Esophagus squamous epithelium (tissue), 5 donors: ENCODE measurements around the gene MBP. TPM values are rescaled to one million over a fixed set of nuclear protein-coding genes. Genes with fewer than 3 reads are reported as not detected.

Experiments
- DNase-seq: peaks from one replicate; lab custom pipeline; 2025; lab: John Stamatoyannopoulos, UW
- H3K27ac ChIP-seq, 4 donors: fragments of 200-600 bp; sonication (generic); one replicate each; pipeline ENCODE4 v1.5.1; 2016 to 2019; ENCODE audit warnings: mild to moderate bottlenecking in 1 of 4
- H3K27me3 ChIP-seq, 4 donors: fragments of 200-600 bp; sonication (generic); 1 replicate in 3 of 4; 2 replicates in 1 of 4; pipeline versions ENCODE4 v1.5.1 to v1.6.0; 2017 to 2021; ENCODE audit warnings: antibody characterized with exemption in 1 of 4
- H3K36me3 ChIP-seq, 3 donors: fragments of 200-600 bp; sonication (generic); one replicate each; pipeline ENCODE4 v1.5.1; 2016 to 2019
- H3K4me1 ChIP-seq, 3 donors: fragments of 200-600 bp; sonication (generic); one replicate each; pipeline ENCODE4 v1.5.1; 2017 to 2019
- H3K4me3 ChIP-seq, 4 donors: fragments of 200-600 bp; sonication (generic); 1 replicate in 3 of 4; 2 replicates in 1 of 4; pipeline ENCODE4 v1.5.1; 2016 to 2019; ENCODE audit warnings: mild to moderate bottlenecking in 2 of 4, moderate library complexity in 1 of 4
- H3K9me3 ChIP-seq, 3 donors: fragments of 200-600 bp; sonication (generic); one replicate each; pipeline ENCODE4 v1.5.1; 2016 to 2019
- CTCF ChIP-seq, 6 experiments: fragments of 450-650 bp in 4 of 6; fragments of 200-600 bp in 2 of 6; sonication (generic) in 2 of 6; IDR thresholded peaks; one replicate each; pipeline ENCODE4 v1.5.1; 2016 to 2019; ENCODE audit warnings: antibody characterized with exemption in 6 of 6, mild to moderate bottlenecking in 4 of 6, moderate library complexity in 4 of 6
- POLR2A ChIP-seq, 4 donors: fragments of 450-650 bp; IDR thresholded peaks; one replicate each; pipeline ENCODE4 v1.6.1; 2017; ENCODE audit warnings: antibody characterized with exemption in 4 of 4, mild to moderate bottlenecking in 4 of 4, moderate library complexity in 3 of 4
- WGBS, 2 donors: methylation state at CpG; one replicate each; pipeline ENCODE4 v1.1.5; 2018; 5-methylcytosine and 5-hydroxymethylcytosine counted together
- intact Hi-C: fragments of 100-400 bp; cut with DNase I; formaldehyde crosslinking; loops from one replicate; pipeline ENCODE4 v1.15.0; 2022
- total RNA-seq, 4 donors: library from RNA; depleted of rRNA; stranded (reverse); fragments of >200 nt; gene quantifications; one replicate each; pipeline ENCODE4 v1.1.0, GENCODE V29; 2016
- donor health status: DM: yes; HTN: yes; CAD: no.

Gene MBP
- total RNA-seq, 4 donors from 2014 or later = 21.9 to 38.9 (median 25.2) TPM

DNA sequence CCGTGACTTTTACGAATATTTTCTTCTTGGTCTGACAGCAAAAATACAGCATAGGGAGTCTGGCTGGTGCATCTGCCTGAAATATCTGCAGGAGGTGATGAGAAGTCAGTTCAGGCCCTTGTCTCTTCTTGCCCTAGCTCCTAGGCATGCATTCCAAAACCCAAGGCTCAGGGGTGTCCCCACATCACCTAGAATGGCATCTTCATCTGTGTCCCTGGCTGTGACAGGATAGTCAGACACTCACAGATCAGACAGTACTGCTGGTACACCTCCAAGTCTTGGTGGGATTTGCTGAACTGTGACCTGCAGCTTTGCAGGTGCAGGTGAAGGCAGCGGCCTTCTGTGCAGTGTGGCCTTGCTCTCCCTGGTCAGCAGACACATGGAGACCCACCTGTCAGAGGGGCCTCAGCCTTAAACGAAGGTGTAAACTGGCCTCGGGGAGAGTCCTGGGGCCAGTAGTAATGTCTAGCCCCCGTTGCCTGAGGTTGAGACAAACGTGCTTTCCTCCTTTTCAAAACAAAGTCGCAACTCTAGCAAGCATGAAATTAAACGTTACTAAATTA is 42.8 kb downstream of the MBP start:
- peaks cover 10 to 50% (median 37%) of the 10 kb centered on the region in 3 donors for H3K4me1 ChIP-seq

GRCh38 chr18:77088963-77089722 is 43.4 kb downstream of the MBP start:
- H3K36me3 ChIP-seq = peaks cover 0 to 13% (median 0%) of the 10 kb centered on the region in 3 donors
- no peaks in the 10 kb centered on the region for H3K9me3 ChIP-seq
- intact Hi-C loops = no loop called here
- H3K4me1 ChIP-seq = peaks cover 10 to 57% (median 41%) of the 10 kb centered on the region in 3 donors
- TF ChIP-seq CTCF (IDR thresholded peaks at IDR 0.05) (no peak), POLR2A (IDR thresholded peaks at IDR 0.05) (no peak)
- no peak overlapping the region for H3K4me3 ChIP-seq
- H3K27me3 ChIP-seq = no peaks in the 10 kb centered on the region
- WGBS, 2 donors = 59 to 61% methylated on average over 7 to 12 of the region's 14 CpGs
- no peak for DNase-seq
- peak overlapping the region; percentile 12 to 85 (median 46) for H3K27ac ChIP-seq

More for the DNA sequence above, 42.8 kb downstream of the MBP start:
- H3K9me3 ChIP-seq = no peaks in the 10 kb centered on the region
- H3K4me3 ChIP-seq = no peak overlapping the region
- H3K36me3 ChIP-seq = peaks cover 0 to 19% (median 0%) of the 10 kb centered on the region in 3 donors
- peak overlapping the region in 2 of 4 donors; percentile 40 to 85 for H3K27ac ChIP-seq
- DNase-seq = no peak
- intact Hi-C loops = no loop called here
- 79 to 82% methylated on average over 8 of the region's 9 CpGs for WGBS, 2 donors
- TF ChIP-seq CTCF (IDR thresholded peaks at IDR 0.05) (no peak), POLR2A (IDR thresholded peaks at IDR 0.05) (no peak)
- H3K27me3 ChIP-seq = no peaks in the 10 kb centered on the region

DNA sequence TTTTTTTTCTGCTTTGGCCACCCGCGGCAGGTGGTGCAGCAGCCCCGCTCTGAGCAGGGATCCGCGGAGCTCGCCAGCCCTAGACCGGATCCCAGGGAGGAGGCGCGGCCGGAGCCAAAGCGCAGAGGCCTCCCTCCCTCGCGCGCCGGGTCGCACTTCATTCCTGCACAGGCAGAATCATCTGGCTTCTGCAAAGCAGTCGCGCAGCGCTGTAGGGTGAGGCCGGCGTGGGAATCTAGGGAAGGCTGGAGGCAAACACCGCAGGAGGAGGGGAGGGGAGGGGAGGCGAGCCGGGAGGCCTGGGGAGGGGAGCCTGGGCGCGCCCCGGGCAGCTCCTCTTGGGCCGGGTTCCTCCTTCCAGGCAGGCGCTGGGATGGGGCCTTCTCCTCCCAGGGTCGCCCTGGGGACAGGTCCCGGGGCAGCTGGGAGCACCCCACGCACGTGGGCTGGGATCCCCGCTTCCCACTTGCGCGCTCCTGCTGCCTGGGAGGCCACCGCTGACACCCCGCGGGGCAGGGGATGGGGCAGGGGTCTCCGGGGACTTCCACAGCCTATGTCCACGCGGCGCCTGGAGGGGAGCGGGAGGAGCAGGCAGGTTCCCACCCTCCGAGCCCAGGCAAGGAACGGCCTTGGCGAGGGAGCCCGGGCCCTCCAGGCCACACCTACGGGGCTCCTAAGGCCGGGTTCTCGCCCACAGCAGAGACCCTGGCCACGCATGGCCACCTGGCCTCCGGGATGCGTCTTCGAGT is 45.0 kb downstream of the MBP start:
- intact Hi-C loops = no loop called here
- WGBS, 2 donors = 7 to 20% methylated on average over 1 to 9 of the region's 55 CpGs
- DNase-seq = no peak
- no peaks in the 10 kb centered on the region for H3K27me3 ChIP-seq
- peaks cover 0 to 12% (median 0%) of the 10 kb centered on the region in 3 donors for H3K36me3 ChIP-seq
- peak overlapping the region; percentile 70 to 85 (median 80) for H3K27ac ChIP-seq
- H3K4me3 ChIP-seq = peak overlapping the region; percentile 3 to 58 (median 38)
- H3K9me3 ChIP-seq = no peaks in the 10 kb centered on the region
- TF ChIP-seq POLR2A (IDR thresholded peaks at IDR 0.05) = no peak
- no peak for TF ChIP-seq CTCF (IDR thresholded peaks at IDR 0.05)
- peaks cover 10 to 69% (median 47%) of the 10 kb centered on the region in 3 donors for H3K4me1 ChIP-seq

DNA sequence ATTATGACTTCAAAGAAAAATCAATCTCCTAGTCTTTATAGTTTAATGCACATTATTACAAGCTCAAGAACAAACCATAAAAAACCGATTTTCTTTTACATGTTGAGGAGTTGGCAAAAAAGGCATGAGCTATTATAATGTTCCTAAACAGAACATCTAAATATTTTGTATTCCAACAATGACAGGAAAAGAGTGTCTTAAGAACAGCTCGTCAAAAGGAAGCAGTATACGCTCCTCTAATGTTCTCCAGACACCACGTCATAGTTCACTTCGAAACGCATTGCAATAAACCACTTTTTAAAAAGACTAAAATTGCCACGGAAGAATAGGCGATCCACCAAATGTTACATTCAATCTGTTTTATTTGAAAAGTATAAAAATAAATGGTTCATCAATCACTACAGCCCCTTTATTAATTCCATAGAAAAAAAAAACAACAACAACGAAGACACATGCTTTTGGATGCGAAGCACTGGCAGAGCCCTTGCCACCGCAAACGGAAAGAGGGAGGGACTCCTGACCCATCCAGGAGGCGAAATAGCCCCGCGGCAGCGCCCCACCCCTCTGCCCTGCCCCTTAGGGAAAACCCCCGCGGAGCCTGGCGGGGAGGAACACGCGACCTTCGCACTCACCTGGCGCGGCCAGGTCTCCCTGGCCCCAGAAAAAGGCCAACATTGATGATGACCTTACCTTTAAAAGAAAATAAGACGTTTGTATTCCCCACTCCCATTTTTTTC is 45.8 kb downstream of the MBP start:
- Histone ChIP-seq H3K9me3 (no peaks in the 10 kb centered on the region), H3K36me3 (peaks cover 0 to 12% (median 0%) of the 10 kb centered on the region in 3 donors), H3K27ac (peak overlapping the region; percentile 70 to 85 (median 80)), H3K4me1 (peaks cover 10 to 72% (median 52%) of the 10 kb centered on the region in 3 donors), H3K4me3 (peak overlapping the region; percentile 3 to 58 (median 38)), H3K27me3 (no peaks in the 10 kb centered on the region)
- intact Hi-C loops = no loop called here
- 16 to 33% methylated on average over 25 of the region's 25 CpGs for WGBS, 2 donors
- DNase-seq = no peak
- TF ChIP-seq CTCF (IDR thresholded peaks at IDR 0.05) = no peak
